K562 (cell line): ENCODE data around the gene SLC32A1.

Experiments used
- CHD2 ChIP-seq: IDR thresholded peaks from 2 replicates; pipeline ENCODE4 v1.6.1; 2011; ENCODE audit warnings: low read depth, low read length
- ESRRB ChIP-seq: fragments of 250-450 bp; sonication (Bioruptor Pico); IDR thresholded peaks from 2 replicates; pipeline ENCODE4 v1.5.0; 2020; ENCODE audit warnings: mild to moderate bottlenecking, moderate library complexity, borderline replicate concordance
- EZH2 ChIP-seq: IDR thresholded peaks from 2 replicates; pipeline ENCODE4 v1.6.1; 2012; ENCODE audit warnings: low read depth, mild to moderate bottlenecking, inconsistent platforms, low read length, borderline replicate concordance
- MBD2 ChIP-seq: sonication (generic); IDR thresholded peaks from 2 replicates; pipeline ENCODE4 v1.6.1; 2016; ENCODE audit warnings: low read depth, borderline replicate concordance
- POLR2A ChIP-seq: fragments of 450-650 bp; conservative IDR thresholded peaks from 2 replicates; pipeline ENCODE4 v1.6.1; 2016
- POLR2AphosphoS2 ChIP-seq: IDR thresholded peaks from 2 replicates; pipeline ENCODE4 v1.6.1; 2012; ENCODE audit warnings: low read length, improper control_type of control experiment
- TAF1 ChIP-seq: IDR thresholded peaks from 2 replicates; pipeline ENCODE4 v1.6.1; 2011; ENCODE audit warnings: mild to moderate bottlenecking, low read length, moderate library complexity; ENCODE audit not compliant: insufficient read depth, control insufficient read depth, severe bottlenecking; ENCODE audit errors: extremely low read depth
- TEAD1 ChIP-seq, 2 experiments: fragments of 450-650 bp in 1 of 2; sonication (generic) in 1 of 2; formaldehyde crosslinking; IDR thresholded peaks; 2 replicates each; pipeline versions ENCODE4 v1.4.0 to v1.8.0; 2020 to 2022; ENCODE audit warnings: mild to moderate bottlenecking in 2 of 2, missing genetic modification reagents in 1 of 2
- ZNF146 ChIP-seq: IDR thresholded peaks from one replicate; pipeline ENCODE4 v1.6.1; 2018; ENCODE audit warnings: missing compliant biosample characterization; ENCODE audit not compliant: unreplicated experiment
- ZNF165 ChIP-seq: fragments of 250-450 bp; sonication (Bioruptor Pico); IDR thresholded peaks from 2 replicates; pipeline ENCODE4 v1.4.0; 2020; ENCODE audit warnings: borderline replicate concordance
- ZNF217 ChIP-seq: sonication (generic); formaldehyde crosslinking; IDR thresholded peaks from 2 replicates; pipeline ENCODE4 v1.8.0; 2022; ENCODE audit warnings: mild to moderate bottlenecking, missing genetic modification reagents
- ZNF274 ChIP-seq: IDR thresholded peaks from 2 replicates; pipeline ENCODE4 v1.6.1; 2011; ENCODE audit warnings: low read depth, mild to moderate bottlenecking, low read length, moderate library complexity, borderline replicate concordance
- TF ChIP-seq, protein P1 (sequence below): fragments of 250-450 bp; sonication (Bioruptor Pico); IDR thresholded peaks from 2 replicates; pipeline ENCODE4 v1.8.0; 2021; ENCODE audit warnings: borderline replicate concordance, mild to moderate bottlenecking, moderate library complexity; ENCODE audit not compliant: poor library complexity, severe bottlenecking
- TF ChIP-seq, protein P2 (sequence below), 3 experiments: IDR thresholded peaks in 2 of 3; conservative IDR thresholded peaks in 1 of 3; 2 replicates each; pipeline ENCODE4 v1.5.1; 2011 to 2012; ENCODE audit warnings: low read length in 3 of 3, mild to moderate bottlenecking in 3 of 3, control low read depth in 2 of 3, improper control_type of control experiment in 1 of 3, inconsistent platforms in 1 of 3, low read depth in 1 of 3, mixed read lengths in 1 of 3, moderate library complexity in 1 of 3; ENCODE audit not compliant: insufficient read depth in 2 of 3

DNA sequence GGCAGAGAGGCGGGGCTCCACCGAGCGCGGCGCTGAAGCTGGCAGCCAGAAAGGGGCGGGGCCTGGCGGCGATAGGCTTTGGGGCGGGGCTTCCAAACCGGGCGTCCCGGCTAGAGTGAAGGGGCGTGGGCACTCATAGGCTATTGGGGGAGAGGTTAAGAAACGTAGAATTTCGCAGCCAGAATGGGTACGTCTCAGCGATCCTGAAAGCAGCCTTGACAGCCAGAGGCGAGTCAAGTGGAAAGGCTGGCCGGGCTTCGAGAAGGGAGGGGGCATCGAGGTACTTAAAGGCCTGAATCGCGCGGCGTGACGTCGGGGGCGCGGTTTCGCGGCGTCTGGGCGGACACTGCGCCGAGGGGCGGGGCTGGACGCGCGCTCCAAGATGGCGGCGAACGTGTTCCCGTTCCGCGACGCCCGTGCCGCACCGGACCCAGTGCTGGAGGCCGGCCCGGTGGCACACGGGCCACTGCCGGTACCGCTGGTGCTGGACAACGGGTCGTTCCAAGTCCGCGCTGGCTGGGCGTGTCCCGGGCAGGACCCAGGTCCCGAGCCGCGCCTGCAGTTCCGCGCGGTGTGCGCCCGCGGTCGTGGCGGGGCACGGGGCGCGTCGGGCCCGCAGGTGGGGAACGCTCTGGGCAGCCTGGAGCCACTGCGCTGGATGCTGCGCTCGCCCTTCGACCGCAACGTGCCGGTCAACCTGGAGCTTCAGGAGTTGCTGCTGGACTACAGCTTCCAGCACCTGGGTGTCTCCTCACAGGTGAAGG, 24.0 kb downstream of the SLC32A1 start, which contains the start of gene ACTR5:
- TF ChIP-seq EZH2 (no peak), POLR2A (peak; percentile 82), ZNF146 (CRISPR knock-in tag) (no peak), ZNF165 (CRISPR knock-in tag) (no peak), CHD2 (no peak), ZNF274 (no peak), ZNF217 (CRISPR knock-in tag) (no peak), MBD2 (no peak), TAF1 (peak; percentile 52), TEAD1 (CRISPR knock-in tag; IDR thresholded peaks at IDR 0.05) (peak in 1 of 2 experiments; percentile 77; a peak in 1 of 4 replicates), POLR2AphosphoS2 (no peak), ESRRB (CRISPR knock-in tag) (no peak)
- TF ChIP-seq, protein P1, sequence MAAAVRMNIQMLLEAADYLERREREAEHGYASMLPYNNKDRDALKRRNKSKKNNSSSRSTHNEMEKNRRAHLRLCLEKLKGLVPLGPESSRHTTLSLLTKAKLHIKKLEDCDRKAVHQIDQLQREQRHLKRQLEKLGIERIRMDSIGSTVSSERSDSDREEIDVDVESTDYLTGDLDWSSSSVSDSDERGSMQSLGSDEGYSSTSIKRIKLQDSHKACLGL (CRISPR knock-in tag): no peak
- TF ChIP-seq, protein P2, sequence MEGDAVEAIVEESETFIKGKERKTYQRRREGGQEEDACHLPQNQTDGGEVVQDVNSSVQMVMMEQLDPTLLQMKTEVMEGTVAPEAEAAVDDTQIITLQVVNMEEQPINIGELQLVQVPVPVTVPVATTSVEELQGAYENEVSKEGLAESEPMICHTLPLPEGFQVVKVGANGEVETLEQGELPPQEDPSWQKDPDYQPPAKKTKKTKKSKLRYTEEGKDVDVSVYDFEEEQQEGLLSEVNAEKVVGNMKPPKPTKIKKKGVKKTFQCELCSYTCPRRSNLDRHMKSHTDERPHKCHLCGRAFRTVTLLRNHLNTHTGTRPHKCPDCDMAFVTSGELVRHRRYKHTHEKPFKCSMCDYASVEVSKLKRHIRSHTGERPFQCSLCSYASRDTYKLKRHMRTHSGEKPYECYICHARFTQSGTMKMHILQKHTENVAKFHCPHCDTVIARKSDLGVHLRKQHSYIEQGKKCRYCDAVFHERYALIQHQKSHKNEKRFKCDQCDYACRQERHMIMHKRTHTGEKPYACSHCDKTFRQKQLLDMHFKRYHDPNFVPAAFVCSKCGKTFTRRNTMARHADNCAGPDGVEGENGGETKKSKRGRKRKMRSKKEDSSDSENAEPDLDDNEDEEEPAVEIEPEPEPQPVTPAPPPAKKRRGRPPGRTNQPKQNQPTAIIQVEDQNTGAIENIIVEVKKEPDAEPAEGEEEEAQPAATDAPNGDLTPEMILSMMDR (IDR thresholded peaks at IDR 0.05 in 2 of 3, conservative IDR thresholded peaks at IDR 0.05 in 1 of 3; ENCODE audit: insufficient read depth in 2 of 3, low read depth in 1 of 3, low read length in 3 of 3): no peak
